COLO668 (cell line): Measurements from ENCODE around the gene CEACAM1.
A peak's percentile ranks its signal among the peaks of the same experiment; 100 is the strongest.
"Not testable (repeated sequence)": the region's sequence is repeated elsewhere in the genome, so short reads cannot be mapped to it uniquely, and the experiment has no call there.

Experiments used
- DNase-seq: peaks from one replicate; lab custom pipeline; 2025; ENCODE audit not compliant: unreplicated experiment; lab: John Stamatoyannopoulos, UW

The CEACAM1 gene

DNA sequence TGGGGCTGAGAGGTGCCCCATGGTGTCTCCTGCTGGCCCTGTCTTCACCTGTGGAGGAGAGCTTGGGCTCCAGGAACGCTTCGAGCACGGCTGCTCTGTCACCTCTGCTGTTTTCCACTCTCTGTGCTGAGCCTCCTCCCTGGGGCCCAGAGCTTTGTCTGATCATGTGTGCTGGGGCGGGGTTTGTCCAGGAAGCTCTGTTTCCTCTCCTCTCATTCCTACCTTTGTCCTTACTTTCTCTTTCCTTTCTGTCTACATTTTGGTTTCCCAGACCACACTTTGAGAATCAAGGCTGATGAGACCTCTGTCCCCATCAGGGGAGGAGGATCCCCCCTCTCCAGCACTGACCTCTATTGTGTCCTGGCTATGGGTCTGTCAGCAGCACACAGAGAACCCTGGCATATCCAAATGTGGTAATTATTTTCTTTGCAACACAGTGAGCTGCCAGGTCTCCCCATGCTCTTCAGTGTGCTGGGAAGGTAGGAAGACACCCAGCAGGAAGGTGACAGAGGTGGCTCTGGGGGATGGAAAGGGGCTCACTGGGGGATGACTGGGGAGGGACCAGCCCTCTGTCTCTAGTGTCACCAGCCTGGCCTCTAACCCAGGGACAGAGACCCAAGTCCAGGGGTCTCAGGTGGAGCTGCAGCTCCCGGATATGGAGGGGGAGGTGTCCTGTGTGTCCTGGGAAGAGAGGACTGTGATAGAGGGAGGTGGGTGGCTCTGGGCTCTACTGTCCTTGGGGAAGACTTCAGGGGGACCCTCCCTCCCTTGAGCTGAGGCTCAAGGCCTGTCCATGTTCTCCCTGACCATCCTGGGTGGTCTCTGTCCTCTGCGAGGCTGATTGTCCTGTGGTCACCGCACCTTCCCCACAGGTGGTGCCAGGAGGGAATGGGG lies at the start of gene CEACAM1:
Gene CEACAM1, minus strand, starts transcription at position 128 of the 894 bp plus-strand sequence. Its CDS starts 107 bp downstream, at position 21.
- DNase-seq, result peak; percentile 38

DNA sequence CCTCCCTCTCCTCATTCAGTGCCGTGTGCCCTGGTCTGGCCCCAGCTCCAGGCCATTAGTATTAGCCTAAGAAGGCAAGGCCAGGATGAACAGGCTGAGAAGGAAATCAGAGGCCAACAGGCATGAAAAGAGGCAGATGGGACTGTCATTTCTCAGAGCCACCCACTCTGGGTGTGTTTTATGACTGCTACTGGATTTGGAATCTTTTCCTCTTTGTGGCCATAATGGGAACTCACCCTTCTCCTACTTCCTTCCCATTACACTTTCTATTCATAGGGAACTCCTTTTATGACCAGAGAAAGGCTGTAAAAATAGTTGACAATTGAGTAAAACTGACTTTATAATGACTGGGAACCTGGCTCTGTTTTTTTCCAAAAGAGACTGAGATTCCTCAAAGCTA lies 48.7 kb upstream of the CEACAM1 start:
- no peak for DNase-seq

DNA sequence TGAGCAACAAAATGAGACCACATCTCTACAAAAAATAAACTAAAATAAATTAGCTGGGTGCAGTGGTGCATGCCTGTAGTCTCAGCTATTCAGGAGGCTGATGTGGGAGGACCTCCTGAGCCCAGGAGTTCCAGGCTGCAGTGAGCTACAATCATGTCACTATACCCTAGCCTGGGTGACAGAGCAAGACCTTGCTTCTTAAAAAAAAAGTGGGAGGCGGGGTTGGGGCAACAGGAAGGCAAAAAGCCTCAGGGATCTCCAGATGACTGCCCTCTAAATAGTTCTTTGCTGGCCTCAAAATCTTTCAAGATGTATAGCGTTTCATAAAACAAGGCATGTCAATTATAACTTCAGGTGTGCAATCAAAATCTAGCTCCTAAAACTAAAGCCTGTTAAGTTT lies 48.0 kb upstream of the CEACAM1 start:
- no peak for DNase-seq

DNA sequence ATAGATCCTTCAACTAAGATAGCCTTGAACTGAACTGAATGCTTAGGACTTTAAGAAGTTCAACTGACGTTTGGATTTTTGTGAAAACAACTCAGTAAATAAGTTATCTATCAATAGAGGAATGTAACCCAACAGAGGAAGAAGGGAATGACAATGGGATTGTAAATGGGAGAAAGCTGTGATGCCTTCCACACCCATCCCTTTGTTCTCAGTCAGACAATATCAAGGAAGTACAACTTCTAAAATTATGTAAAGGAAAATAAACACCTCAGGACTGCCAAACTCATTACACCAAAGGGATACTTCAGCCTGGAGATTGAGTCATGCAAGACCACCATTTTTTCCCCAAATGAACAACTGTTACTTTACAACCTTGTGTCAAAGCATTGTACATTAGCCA lies 45.4 kb upstream of the CEACAM1 start:
- no peak for DNase-seq

DNA sequence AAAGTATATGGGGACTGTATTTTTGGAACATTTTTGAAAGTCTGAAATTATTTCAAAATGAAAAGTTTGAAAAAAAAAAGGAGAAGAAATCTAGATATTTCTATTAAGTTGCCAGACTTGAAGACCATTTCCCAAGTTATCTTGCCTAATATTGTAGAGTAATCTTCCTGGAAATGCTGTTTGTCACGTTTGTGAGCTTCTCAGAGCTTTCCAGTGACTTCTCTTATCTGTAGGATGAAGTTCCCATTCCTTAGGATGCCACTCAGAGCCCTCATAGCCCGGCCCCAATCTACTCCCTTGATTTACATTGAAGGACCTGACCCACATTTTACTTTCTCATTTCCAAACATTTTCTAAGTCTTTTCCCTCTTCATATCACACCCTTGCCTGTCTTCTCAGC lies 42.8 kb upstream of the CEACAM1 start:
- DNase-seq, result no peak

DNA sequence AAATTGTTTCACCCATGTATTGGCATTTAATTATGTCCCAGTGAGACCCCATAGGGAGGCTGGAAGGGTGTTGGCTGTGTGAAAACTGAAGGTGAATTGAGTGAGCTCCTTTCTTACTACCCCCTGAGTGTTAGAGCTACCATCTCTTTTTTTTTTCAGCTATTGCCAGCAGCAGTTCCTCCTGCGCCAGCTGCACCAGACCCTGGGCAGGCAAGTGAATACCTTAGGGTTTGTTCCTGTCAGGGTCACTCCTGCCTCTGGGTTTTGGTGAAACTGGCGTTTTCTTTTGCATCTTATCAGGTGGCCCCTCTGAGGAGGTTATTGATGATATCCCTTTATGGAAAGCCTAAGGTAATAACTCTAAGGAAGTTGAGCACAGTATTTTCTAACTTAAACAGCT lies 40.9 kb upstream of the CEACAM1 start:
- DNase-seq, result no peak

DNA sequence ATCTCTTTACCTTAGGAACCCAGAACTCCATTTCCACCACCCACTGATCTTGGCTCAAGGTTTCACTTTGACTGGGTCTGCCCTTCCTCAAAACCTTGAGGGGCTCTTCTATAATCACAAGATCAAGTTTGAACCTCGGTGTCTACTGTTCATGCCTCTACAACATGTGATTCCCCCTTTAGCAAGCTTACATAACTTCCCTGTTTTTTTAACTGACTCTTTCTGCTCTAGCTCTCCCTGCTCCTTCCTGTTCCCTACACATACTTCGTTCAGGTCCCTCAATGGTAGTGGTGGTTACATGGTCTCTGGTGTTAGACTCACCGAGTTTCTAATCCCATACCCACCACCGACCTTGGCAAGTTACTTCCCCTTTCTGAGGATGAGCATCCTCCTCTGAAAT lies 39.7 kb upstream of the CEACAM1 start:
- DNase-seq, result no peak

DNA sequence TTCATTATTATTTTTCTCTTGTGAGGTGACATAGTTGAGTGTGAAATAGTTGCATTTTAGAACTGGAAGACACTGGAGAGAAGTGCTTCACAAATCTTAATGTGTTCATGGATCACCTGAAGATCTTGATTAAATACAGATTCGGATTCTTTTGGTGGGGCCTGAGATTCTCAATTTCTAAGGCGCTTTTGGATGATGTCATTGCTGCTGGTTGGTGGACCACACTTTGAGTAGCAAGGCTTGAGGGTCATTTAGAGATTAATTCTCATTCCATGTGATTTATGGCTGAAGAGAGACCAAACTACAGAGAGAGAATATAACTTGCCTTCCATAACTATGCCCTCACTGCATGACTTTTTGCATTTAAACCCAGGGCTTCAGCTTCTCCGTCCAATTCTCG lies 39.3 kb upstream of the CEACAM1 start:
- DNase-seq, result no peak

DNA sequence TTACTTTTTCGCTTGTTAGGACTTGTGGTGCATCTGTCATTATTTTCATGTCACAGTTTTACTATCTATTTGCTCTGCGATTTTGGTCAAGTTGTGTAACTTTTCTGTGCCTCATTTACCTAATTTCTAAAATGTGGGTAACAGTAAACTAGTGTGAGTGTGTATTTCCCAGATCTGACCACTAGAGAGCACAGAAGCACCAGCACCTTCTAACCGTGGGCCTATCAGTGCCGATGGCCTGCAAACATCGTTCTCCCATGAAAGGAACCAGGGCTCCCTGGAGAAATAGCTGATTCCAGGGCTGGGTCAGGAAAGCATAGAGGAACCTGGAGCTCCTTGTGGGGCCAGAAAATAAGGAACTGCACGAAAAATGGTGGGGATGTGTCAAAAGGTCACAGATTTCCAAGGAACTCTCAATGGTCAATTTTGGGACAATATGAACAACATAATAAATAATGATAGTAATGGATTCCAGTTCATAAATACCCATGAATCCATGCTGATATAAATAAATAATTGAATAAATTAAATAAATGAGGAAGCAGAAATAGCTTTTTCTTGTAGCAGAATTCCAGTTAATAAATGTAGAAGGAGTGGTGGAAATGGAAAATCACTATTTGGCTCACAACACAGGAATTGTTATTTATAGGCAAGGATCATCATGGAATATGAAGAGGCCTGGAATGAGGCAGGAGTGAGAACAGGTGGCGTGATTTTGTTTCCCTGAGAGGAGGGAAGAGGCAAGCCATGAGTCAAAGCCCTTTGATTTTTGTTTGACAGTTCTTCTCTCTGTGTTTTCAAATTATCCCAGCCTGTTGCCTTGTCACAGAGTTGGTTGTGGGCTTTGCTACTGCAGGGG lies 35.3 kb upstream of the CEACAM1 start:
- DNase-seq, result peak; percentile 14

DNA sequence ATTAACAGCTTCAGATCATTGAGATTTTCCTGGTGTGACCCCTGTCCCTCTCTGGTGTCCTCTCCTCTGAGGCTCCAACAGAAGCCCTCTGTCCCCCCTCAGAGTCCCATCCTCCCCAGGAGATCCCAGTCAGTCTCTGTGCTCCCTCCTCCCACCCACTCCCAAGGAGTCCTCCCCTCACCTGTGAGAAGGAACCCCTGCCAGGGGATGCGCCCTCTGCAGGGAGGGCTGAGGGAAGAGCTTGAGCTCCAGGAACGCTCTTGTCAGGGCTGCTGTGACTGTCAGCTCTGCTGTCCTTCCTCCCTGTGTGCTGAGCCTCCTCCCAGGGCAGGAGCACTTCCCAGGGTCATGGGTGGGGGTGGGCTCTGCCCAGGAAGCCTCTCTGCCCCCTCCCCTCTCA lies 33.2 kb upstream of the CEACAM1 start:
- no peak for DNase-seq

DNA sequence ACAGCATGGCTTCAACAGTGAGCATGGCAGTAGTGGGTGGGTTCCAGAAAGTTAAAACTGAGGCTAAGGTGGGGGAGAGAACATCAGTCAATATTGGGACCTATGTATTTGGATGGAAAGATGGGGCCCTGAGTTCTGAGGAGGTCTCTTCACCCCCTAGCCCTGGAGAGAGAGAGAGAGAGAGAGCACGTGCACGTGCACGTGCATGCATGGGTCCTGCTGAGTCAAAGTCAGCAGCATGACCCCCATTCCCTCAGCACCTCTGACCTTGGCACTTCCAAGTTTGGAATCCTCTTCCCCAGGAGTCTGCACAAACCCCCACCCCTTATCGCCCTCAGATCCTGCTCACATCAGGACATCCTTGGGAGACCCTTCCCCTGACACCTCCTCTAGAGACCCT lies 32.5 kb upstream of the CEACAM1 start:
- DNase-seq, result no peak

DNA sequence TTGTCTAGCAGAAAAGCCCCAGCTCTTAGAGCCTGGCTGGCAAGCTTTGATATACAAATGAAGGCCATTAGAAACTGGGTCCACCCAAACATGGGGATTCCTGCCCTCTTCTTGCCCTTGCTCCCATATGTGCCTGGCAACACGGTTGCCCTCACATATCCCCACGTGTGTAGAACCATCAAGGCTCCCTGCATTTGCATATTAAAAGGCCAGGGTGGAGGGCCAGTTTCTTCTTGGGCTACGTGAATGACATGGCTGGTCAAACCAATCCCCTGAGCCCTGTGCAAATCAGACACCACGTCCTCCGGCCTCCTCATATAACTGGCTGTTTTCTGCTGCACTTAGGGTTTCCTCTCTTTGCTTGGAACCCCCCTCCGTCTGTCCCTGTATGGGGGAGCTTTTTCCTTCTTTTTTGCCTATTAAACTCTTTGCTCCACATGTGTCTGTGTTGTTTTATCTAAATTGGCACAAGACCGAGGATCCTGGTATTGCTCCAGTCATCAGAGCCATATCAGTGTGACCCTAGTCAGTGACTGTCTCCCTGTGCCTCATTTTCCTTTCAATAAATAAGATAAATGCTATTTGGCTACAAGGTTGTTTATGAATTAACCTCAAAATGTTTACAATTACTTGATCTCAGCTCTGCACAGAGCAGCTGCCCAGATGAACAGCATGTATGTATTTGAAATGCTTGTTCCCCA lies 30.3 kb upstream of the CEACAM1 start:
- DNase-seq, result no peak

DNA sequence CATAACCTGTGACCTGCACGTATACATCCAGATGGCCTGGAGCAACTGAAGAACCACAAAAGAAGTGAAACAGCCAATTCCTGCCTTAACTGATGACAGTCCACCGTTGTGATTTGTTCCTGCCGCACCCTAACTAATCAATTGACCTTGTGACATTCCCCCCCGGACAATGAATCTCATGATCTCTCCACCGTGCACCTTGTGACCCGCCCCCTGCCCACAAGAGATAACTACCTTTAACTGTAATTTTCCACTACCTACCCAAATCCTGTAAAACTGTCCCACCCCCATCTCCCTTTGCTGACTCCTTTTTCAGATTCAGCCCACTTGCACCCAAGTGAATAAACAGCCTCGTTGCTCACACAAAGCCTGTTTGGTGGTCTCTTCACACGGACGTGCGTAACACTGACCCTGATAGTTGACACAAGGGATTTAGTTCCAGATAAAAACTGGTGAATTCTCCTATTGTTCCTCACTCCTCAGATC lies 29.1 kb upstream of the CEACAM1 start:
- not testable (repeated sequence) for DNase-seq

DNA sequence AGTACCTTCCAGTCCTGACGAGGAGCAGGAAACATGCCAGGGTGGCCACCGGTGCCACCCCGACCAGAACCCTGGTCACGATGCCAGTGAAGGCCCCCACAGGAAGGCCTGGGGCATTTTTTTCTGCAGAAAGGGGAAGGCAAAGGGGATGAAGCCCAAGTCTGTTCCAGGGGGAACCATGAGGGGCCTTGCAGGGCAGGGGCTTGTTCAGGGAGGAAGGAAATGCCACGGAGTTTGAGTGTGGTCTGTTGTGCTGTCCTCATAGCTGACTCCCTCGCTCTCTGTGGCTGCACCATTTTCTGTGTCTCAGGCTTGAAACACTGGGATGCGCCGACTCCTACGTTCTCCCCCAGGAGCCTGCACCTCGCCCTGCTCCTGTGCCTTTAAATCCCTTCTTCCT lies 27.5 kb upstream of the CEACAM1 start:
- no peak for DNase-seq

DNA sequence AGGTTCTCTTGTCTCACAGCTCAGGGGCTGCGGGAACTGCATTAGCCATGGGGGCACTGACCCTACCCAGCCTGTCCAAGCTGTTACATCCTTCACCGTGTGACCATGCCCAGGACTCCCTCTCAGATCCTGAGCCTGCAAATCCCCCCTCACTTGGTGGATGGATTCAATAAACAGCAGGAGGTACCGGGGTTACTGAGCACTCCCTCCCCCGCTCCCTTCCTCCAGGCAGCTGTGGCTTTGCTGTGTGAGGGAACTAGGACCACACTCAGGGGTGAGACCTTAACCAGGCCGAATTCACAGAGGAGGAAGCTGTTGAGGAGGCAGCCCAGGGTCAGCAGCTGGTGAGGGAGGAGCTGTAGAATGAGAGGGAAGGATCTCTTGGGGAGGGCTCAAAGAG lies 27.0 kb upstream of the CEACAM1 start:
- no peak for DNase-seq

DNA sequence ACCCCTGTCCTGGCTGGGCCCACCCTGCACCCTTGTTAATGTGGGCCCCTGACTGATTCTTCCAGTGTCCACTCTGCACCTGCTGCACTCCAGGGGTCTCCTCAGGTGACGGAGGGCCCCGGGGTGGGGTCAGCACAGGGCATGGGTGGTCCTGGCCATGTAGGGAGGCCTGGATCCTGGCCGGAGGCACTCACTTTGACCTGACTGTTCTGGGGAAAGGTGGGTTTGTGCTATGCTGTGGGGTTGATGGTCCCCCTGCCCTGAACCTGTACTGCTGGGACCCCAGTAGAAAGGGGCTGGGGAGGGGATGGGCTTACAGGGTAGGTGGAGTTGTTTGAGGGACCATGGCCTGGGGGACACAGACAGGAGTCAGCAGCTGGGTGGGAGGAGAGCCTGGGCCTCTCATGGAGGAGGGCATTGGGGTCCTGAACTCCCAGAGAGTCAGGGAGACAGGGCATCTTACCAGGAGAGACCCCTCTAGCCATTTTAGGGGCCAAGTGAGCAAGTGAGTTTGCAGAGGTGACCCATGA lies 25.8 kb upstream of the CEACAM1 start:
- no peak for DNase-seq

DNA sequence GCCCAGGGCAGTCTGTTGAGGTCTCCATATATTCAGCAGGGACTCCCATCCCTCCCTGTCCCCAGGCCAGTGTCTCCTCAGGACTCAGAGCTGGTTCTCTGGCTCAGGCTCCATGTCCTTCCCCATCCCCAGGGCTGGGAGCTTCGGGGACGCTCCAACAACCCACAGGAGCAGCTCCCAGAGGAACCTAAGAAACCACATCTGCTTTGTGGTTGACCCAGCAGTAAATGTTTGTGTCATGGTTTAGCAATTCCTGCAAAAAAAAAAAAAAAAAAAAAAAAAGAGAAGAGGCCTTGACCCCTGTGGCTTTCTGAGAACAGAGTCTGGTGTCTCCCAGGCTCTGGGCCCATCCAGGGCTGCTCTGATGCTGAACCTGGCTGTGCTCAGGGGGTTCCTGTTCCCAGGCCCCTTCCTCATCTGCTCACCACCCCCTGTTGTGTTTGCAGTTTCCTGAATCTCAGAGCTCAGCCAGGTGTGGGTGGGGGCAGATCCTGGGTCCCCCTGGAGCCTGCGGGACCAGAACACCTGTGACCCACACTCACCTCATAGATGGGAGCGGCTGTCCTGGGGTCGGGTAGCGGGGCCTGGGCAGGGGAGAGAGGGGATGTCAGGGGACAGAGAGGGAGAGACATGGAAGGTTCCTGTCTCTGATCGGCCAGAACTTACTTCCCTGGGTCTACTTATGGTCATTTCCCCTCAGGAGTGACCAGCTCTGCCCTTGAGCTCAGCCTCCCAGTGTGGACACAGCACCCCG lies 25.2 kb upstream of the CEACAM1 start:
- DNase-seq, result no peak

DNA sequence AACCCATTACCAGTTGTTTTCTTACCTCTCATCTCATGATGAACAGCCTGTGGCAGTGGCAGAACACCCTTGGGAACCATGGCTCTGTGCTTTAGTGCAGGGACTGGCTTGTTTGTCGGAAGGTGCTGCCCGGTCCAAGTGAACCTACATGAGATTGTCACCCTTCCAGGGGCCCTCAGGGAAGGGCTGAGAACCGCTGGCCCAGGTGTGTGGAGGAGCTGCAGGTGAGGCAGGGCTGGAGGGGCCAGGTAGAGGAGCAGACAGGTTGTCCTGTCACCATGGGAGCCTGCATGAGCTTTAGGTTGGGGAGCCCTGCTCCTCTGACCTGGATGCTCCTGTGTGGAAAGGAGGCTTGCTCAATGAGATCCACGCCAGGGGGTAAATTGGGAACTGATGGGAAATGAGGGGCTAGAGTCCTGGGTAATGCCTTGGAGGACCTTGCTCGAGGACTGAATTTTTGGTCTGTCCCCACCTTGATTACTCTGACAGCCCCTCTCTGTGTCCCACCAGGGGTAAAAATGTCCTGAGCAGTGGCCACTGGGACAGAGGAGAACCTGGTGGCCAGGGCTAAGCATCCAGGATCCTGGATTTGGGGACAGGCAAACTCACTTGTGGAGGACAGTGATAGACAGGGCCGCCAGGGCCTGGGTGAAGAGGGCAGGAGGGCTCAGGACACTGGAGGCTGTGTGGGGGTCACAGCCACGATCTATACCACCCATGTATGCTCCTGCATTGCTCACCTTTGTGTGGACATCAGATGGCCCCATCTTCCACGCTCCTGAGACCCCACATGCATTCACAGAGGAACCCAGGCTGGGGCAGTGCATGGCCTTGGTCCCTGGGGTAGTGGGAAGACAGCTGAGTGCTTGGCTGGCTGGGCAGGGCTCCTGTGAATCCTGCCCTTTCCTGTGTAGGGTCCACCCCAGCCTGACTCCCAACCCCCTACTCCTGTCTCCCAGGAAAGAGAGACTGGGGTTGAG lies 24.1 kb upstream of the CEACAM1 start:
- no peak for DNase-seq

DNA sequence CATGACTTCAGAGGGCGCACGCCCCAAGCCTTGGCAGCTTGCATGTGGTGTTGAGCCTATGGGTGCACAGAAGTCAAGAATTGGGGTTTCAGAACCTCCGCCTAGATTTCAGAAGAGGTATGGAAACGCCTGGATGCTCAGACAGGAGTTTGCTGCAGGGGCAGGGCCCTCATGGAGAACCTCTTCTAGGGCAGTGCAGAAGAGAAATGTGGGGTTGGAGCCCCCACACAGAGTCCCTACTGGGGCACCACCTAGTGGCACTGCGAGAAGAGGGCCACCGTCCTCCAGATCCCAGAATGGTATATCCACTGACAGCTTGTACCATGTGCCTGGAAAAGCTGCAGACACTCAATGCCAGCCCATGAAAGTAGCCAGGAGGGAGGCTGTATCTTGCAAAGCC lies 22.2 kb upstream of the CEACAM1 start:
- not testable (repeated sequence) for DNase-seq
